Stimulated activated CD4-positive, alpha-beta T cell treated with anti-CD3 and anti-CD28 coated beads, Interleukin-1b, Interleukin-23, amount 100 ng/mL, for 1 hour (primary cell): ENCODE results near the gene FABP1.

ENCODE experiments used
- DNase-seq, 2 donors: peaks; one replicate each; pipeline ENCODE4 v3.0.0-alpha.2; 2020; ENCODE audit warnings: low read depth in 2 of 2

Gene FABP1

DNA sequence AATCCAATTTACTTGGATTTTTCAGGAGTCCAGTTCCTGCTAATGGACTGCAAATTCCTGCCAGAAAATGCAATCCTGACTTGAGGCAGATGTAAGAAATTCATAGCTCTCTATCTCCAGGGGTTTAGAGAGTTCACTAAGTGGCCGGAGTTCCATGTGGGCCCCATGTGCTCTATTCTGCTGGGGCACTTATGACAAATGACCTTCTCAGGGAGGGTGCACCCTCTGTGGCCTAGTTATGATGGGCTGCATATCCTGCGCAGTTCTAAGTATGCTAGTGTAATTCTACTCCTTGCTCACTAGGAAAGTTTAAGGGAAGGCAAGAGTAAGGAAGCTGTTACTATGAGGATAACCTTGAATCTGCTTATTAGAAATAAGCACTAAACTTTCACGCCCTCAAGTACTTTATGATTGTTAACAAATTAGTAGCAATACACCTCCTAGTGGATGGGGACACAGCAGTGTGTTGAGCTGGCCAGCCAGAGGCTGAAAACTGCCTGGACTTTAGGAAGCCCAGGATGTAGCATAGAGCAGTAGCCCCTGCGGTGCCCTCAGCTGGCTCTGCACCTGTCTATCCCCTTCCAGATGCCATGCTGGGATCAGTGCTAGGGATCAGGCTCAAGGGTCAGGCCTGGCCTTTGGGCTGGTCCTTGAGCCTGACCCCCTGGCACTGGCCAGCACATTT is 45.8 kb downstream of the FABP1 start:
- no peak for DNase-seq

DNA sequence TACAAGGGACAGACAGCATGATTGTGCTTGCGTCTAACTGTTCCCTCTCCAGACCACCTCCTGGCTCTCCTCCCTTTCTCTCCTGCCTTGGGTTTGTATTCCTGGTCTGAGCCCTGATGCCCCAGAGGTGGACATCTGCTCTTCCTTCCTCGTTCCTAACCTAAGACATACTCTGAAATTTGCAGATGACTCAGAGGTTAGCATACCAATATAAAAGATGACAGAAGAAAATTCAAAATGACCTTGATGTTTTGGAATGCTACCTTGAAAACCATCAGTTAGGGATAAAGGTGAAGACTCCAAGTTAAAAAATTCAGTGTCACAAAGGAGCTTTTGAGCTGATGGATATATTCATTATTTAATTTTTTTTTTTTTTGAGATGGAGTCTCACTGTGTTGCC is 47.3 kb downstream of the FABP1 start:
- no peak for DNase-seq

DNA sequence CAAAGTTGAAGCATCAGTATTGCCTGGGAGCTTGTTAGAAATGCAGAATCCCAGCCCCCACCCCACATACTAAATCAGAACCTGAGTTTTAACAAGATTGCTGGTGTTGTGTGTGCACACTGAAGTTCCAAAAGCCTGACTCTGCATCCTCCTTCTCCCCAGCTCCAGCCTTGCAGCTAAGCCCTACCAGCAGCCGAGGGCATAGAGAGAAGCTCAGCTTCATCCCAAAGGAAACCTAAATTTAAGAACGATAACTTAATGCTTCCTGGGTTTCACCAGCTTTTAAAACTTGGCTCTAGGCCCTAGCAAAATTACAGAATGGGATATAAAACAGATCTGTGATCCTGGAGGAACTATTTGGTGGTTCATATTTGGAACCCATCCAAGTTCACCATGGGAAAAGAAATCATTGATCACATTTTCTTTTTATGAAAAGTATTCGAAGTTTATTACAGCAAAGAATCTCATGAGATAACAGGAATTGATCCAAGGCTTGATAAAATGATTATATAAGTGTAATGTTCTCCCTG is 49.2 kb downstream of the FABP1 start:
- DNase-seq: no peak

DNA sequence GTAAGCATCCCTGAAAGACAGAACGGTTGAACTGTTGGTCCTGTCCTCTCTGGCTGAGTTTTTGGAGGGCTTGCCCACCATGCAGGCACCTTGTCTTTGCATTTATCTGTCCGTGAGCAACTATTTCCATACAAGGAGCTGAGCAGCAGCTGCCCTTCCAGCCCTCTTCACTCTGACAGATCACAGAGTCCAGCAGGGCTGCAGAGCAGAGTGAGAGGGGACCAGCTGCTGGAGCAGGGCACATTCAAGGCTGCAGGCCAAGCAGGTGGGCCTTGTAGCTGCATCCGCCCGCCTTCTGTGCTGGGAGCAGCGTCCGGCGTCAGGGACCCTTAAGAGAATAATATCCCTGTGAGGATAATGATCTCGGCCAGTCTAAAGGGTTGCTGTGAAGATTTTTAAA is 50.8 kb downstream of the FABP1 start:
- DNase-seq: no peak

DNA sequence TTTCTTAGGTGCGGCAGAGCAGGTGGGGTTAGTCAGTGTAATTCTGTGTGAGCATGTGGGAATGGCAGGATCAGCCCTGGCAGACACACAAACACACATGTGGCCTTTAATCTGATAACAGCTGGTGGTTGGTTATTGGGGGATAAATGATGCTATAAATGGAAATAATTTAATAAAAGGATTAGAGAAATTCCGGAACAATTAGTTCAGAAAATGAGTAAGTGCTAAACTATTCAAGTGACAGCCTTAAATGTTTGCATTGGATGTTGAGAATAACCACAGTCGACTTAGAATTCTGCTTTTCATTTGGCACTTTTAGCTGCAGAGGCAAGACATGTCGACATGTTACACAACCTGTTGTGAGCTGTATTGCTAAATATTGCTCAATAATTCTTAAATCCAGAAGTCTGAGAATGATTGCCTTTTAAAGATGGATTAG is 53.0 kb downstream of the FABP1 start:
- DNase-seq: no peak

DNA sequence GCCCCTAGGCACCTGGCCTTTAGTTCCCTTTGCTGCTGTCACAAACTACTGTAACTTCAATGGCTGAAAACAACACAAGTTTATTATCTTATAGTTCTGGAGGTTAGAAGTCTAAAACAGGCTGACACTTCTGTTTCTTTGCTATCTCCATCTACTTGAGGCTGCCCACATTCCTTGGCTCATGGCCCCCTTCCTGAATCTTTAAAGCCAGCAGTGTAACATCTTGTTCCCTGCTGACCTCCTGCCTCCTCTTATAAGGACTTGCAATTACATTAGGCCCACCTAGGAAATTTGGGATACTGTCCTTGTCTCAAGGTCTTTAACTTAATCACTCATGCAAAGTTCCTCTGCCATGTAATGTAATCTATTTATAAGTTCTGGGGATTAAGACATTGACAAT is 53.7 kb downstream of the FABP1 start:
- no peak for DNase-seq
